Uterus (tissue), 4 donors: ENCODE results near the gene ZNF776. TPM values are rescaled to one million over a fixed set of nuclear protein-coding genes. Genes with fewer than 3 reads are reported as not detected.

ENCODE experiments used
- DNase-seq, 2 donors: peaks; one replicate each; pipeline ENCODE4 v3.0.0-alpha.2; 2019 to 2020
- H3K27ac ChIP-seq, 2 donors: fragments of 200-600 bp; sonication (generic); 1 replicate in 1 of 2; 2 replicates in 1 of 2; pipeline ENCODE4 v1.5.1; 2016 to 2018
- H3K27me3 ChIP-seq, 2 donors: fragments of 200-600 bp; sonication (generic); one replicate each; pipeline ENCODE4 v1.5.1; 2018 to 2019; ENCODE audit warnings: control low read depth in 1 of 2
- H3K36me3 ChIP-seq, 2 donors: fragments of 200-600 bp; sonication (generic); one replicate each; pipeline ENCODE4 v1.5.1; 2019; ENCODE audit warnings: control low read depth in 1 of 2
- H3K4me1 ChIP-seq, 2 donors: fragments of 200-600 bp; sonication (generic); one replicate each; pipeline ENCODE4 v1.5.1; 2018 to 2019; ENCODE audit warnings: control low read depth in 1 of 2
- H3K4me3 ChIP-seq, 2 donors: fragments of 200-600 bp; sonication (generic); 1 replicate in 1 of 2; 2 replicates in 1 of 2; pipeline ENCODE4 v1.5.1; 2018 to 2019; ENCODE audit warnings: mild to moderate bottlenecking in 1 of 2
- H3K9me3 ChIP-seq, 2 donors: fragments of 200-600 bp; sonication (generic); one replicate each; pipeline ENCODE4 v1.5.1; 2019; ENCODE audit warnings: control low read depth in 1 of 2
- POLR2A ChIP-seq, 2 donors: fragments of 450-650 bp; IDR thresholded peaks; one replicate each; pipeline ENCODE4 v1.6.1; 2016; ENCODE audit warnings: antibody characterized with exemption in 2 of 2, mild to moderate bottlenecking in 1 of 2, moderate library complexity in 1 of 2
- intact Hi-C: fragments of 100-400 bp; cut with DNase I; formaldehyde crosslinking; loops from one replicate; pipeline ENCODE4 v1.15.1; 2023; ENCODE audit warnings: low total_unique reads
- total RNA-seq, 4 donors: library from RNA; depleted of rRNA in 3 of 4; stranded (reverse); fragments of >200 nt in 3 of 4; gene quantifications; one replicate each; pipeline versions ENCODE4 v1.1.0 to v1.2.4, GENCODE V29; 2014 to 2023
- TF ChIP-seq, protein P1 (sequence below), 4 experiments: fragments of 200-600 bp in 2 of 4; fragments of 450-650 bp in 2 of 4; sonication (generic) in 2 of 4; IDR thresholded peaks; one replicate each; pipeline ENCODE4 v1.5.1; 2016 to 2019; ENCODE audit warnings: antibody characterized with exemption in 4 of 4, mild to moderate bottlenecking in 2 of 4, moderate library complexity in 1 of 4
- donor health status: DM: yes; HTN: yes; CAD: no.

ZNF776 gene
- 10 to 100 TPM in 3 of 4 donors, under 1 TPM in 1; 0.29 to 34.4 (median 17.9) TPM for total RNA-seq

DNA sequence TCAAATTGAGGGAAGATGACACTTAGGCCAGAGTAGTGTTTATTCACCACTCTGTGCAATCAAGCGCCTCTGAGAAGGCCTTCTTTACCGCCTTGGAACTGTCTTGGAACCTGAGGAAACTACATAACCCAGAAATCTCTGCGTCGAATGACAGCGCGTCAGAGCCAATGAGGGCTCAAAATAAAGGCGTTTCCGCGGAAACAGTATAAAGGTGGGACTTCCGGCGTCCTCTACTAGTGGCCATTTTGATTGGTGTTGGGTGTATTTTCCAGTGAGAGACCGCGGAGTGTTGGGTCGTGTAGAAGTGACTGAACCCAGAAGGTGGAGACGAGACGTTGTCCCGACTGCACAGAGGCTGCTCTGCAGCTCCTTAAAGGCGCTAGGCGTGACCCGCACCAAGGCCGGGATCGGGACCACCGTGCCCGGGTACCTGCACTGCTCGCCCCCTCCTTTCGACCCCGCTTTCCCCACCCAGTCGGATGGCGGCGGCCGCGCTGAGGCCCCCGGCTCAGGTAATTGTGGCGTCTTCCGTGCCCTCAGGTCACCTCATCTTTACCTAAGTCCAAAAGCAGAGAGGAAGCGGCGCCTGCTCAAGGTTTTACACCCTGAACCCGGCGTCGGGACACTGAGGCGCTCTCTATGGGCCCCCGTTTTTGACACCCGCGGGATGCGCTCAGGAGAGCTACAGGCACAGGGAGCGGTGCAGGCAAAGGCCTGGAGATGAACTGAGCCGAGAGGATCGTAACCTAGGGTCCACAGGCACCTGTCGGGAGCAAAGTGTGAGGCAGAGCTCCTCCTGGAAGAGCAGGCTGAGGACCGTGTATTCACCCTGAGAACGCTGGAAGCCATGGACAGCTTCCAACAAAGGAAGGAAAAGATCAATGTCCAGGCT lies at the start of gene ZNF776:
Gene ZNF776, plus strand, starts transcription at position 236 of the 892 bp plus-strand sequence. Its CDS starts 244 bp downstream, at position 480.
- Histone ChIP-seq H3K9me3 (peaks cover 0 to 50% of the 10 kb centered on the region in 2 donors), H3K4me1 (no peaks in the 10 kb centered on the region), H3K27ac (peak within 1 kb of the TSS; percentile 73 to 75), H3K4me3 (peak within 1 kb of the TSS; percentile 81 to 89), H3K36me3 (no peaks in the 10 kb centered on the region), H3K27me3 (no peaks in the 10 kb centered on the region)
- TF ChIP-seq, protein P1, sequence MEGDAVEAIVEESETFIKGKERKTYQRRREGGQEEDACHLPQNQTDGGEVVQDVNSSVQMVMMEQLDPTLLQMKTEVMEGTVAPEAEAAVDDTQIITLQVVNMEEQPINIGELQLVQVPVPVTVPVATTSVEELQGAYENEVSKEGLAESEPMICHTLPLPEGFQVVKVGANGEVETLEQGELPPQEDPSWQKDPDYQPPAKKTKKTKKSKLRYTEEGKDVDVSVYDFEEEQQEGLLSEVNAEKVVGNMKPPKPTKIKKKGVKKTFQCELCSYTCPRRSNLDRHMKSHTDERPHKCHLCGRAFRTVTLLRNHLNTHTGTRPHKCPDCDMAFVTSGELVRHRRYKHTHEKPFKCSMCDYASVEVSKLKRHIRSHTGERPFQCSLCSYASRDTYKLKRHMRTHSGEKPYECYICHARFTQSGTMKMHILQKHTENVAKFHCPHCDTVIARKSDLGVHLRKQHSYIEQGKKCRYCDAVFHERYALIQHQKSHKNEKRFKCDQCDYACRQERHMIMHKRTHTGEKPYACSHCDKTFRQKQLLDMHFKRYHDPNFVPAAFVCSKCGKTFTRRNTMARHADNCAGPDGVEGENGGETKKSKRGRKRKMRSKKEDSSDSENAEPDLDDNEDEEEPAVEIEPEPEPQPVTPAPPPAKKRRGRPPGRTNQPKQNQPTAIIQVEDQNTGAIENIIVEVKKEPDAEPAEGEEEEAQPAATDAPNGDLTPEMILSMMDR (IDR thresholded peaks at IDR 0.05): no peak
- TF ChIP-seq POLR2A (IDR thresholded peaks at IDR 0.05): peak in 1 of 2 donors; percentile 6
- DNase-seq: peak; percentile 76 to 82
- intact Hi-C loops: no loop called here

DNA sequence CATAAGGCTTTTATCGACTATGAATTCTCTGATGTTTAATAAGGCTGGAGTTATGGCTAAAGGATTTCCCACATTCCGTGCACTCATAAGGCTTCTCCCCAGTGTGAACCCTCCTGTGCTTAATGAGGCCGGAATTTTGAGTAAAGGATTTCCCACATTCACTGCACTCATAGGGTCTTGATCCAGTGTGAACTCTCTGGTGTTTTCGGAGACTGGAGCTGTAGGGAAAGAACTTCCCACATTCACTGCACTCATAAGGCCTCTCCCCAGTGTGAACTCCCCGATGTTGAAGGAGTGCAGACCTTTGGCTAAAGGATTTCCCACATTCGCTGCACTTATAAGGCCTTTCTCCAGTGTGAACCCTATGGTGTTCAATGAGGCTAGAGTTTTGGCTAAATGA lies 45.0 kb upstream of the ZNF776 start:
- no peak for DNase-seq
- TF ChIP-seq, protein P1 (IDR thresholded peaks at IDR 0.05): no peak
- TF ChIP-seq POLR2A (IDR thresholded peaks at IDR 0.05): no peak
- no peaks in the 10 kb centered on the region for H3K4me1 ChIP-seq
- no peaks in the 10 kb centered on the region for H3K27me3 ChIP-seq
- no peaks in the 10 kb centered on the region for H3K36me3 ChIP-seq
- no peak overlapping the region for H3K4me3 ChIP-seq
- H3K9me3 ChIP-seq: peaks cover 0 to 92% of the 10 kb centered on the region in 2 donors
- no peak overlapping the region for H3K27ac ChIP-seq
- intact Hi-C loops: no loop called here

DNA sequence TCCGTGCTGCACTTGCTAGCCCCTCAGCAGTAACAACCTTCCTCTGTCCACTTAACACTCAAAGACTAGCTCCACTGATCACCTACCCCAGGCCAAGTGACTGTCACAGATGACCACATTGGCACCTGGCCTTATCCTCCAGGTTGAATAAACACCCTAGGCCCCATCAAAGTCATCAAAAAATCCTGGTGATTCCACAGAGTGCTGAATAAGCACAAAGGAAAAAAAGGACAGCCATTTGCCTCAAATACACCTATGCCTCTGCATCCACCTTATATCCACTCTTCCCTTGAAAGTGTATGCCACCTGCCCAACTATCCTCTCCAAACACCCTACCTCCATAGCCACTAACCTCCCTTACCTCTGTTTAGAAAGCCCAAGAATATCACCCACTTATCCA lies 40.3 kb upstream of the ZNF776 start:
- DNase-seq: no peak
- no peaks in the 10 kb centered on the region for H3K36me3 ChIP-seq

DNA sequence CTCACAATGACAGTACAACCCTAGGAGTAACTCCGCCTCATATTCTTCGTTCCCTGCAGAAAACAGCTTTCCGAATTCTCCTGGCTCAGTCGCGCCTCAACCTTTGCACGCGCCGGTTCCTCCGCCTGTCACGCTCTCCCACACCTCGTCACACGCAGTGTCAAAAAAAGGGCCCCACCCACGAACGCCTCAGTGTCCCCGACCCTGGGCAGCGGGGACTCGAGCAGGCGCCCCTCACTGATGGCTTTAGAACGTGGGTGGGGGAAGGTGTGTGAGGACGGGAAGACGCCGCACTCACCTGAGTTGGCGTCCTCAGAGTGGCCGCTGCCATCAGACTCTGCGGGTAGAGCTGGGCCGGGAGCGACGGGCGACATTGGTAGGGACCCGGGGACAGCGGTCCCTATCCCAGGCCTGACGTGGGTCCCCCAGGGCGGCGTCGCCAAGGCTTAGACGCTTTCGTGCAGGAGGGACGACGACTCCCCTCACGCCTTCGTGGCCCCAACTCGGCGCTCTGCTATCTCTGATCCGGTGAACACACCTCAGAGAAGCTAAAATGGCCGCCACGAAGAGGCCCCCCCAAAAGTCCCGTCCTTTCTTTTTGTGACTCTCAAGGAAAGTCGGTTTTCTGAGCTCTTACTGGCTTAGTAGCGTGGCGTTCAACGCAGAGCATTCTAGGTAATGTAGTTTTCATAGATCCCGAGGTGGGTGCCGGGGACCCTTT lies 37.8 kb upstream of the ZNF776 start, which contains the start of gene ZNF154:
Gene ZNF154, minus strand, starts transcription at position 564 of the 721 bp plus-strand sequence. Its CDS starts 233 bp downstream, at position 331.
- no peak for TF ChIP-seq POLR2A (IDR thresholded peaks at IDR 0.05)
- TF ChIP-seq, protein P1 (IDR thresholded peaks at IDR 0.05): no peak
- DNase-seq: no peak
- H3K4me1 ChIP-seq: no peaks in the 10 kb centered on the region
- H3K27ac ChIP-seq: no peak within 1 kb of the TSS
- peaks cover 0 to 91% of the 10 kb centered on the region in 2 donors for H3K9me3 ChIP-seq
- intact Hi-C loops: no loop called here
- peak within 1 kb of the TSS; percentile 12 to 31 for H3K4me3 ChIP-seq
- no peaks in the 10 kb centered on the region for H3K27me3 ChIP-seq
- no peaks in the 10 kb centered on the region for H3K36me3 ChIP-seq

More for the DNA sequence above, 40.3 kb upstream of the ZNF776 start:
- intact Hi-C loops: no loop called here
- Histone ChIP-seq H3K9me3 (peaks cover 0 to 91% of the 10 kb centered on the region in 2 donors), H3K4me1 (no peaks in the 10 kb centered on the region), H3K27me3 (no peaks in the 10 kb centered on the region), H3K4me3 (no peak overlapping the region), H3K27ac (no peak overlapping the region)
- no peak for TF ChIP-seq POLR2A (IDR thresholded peaks at IDR 0.05)
- TF ChIP-seq, protein P1 (IDR thresholded peaks at IDR 0.05): no peak
